ENCODE data around the gene TENM3.

DNA sequence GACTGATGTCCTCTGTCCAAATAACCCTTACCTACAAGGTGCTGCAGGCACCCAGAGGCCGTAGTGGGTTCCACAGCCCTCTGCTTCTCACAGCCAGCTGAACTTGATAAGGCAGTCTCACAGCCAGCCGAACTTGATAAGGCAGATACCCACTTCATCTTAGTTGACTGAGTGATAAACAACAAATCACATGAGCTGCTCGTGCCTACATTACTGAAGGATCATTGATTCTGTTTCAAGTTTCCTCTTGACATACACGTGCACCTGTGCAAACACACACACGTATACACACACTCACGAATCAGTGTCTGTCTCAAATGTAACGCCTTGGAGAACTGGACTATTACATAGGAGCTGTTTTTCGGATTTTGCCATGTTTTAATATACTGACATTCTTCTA, 397.7 kb downstream of the TENM3 start:
- TF ChIP-seq POLR2A (IDR thresholded peaks at IDR 0.05), result no peak
- TF ChIP-seq, protein P1, sequence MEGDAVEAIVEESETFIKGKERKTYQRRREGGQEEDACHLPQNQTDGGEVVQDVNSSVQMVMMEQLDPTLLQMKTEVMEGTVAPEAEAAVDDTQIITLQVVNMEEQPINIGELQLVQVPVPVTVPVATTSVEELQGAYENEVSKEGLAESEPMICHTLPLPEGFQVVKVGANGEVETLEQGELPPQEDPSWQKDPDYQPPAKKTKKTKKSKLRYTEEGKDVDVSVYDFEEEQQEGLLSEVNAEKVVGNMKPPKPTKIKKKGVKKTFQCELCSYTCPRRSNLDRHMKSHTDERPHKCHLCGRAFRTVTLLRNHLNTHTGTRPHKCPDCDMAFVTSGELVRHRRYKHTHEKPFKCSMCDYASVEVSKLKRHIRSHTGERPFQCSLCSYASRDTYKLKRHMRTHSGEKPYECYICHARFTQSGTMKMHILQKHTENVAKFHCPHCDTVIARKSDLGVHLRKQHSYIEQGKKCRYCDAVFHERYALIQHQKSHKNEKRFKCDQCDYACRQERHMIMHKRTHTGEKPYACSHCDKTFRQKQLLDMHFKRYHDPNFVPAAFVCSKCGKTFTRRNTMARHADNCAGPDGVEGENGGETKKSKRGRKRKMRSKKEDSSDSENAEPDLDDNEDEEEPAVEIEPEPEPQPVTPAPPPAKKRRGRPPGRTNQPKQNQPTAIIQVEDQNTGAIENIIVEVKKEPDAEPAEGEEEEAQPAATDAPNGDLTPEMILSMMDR (IDR thresholded peaks at IDR 0.05), result no peak
- TF ChIP-seq POLR2AphosphoS5 (IDR thresholded peaks at IDR 0.05), result no peak
